GM21576 (cell line): ENCODE data around the gene FXYD6.
"Not testable (repeated sequence)": the region's sequence is repeated elsewhere in the genome, so short reads cannot be mapped to it uniquely, and the experiment has no call there.

Source experiments
- ATAC-seq: cut with Tn5 transposase; IDR thresholded peaks from one replicate; pipeline ENCODE4 v1.9.1; 2021; ENCODE audit warnings: mild to moderate bottlenecking, moderate library complexity; ENCODE audit not compliant: unreplicated experiment

The FXYD6 gene

GRCh38 chr11:117819096-117820040, 57.1 kb downstream of the FXYD6 start:
- ATAC-seq: no peak

DNA sequence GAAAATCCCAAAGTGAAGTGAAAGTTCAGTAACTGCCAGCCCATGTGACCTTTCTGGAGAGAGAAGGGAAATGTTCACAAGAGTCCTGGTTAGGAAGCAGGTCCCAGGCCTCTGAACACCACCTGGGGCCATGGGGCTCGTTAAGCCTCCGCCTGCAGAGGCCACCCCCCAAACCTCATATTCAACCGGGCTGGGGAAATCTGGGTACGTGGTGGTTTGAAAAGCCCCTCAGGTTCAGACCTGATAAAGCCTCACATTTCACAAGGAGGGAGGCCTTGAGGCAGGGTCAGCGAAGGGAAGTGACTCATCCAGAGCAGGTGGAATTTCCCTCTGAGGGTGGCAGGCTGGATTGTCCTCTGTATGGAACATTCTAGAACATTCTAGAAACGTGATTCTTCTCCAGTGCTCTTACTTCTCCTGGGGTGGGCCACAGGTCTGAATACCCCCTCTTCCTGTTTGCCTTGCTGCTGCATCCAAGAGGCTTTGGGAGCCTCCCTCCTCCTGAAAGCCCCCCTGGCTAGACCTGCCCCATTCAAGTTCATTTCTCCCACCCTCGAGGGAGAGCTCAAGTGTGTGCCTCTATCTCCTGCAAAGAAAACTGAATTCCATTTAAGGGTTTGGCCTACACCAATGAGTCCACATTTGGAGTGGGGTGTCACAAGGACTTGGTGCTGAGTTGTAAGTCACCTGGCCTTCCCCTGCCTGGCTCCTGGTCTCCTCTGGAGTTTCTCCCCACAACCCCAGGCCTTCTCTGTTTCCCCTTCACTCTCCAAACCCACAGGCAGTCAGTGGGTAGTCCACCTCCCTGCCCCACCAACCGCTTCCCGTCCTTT, 58.2 kb downstream of the FXYD6 start:
- no peak for ATAC-seq

- ATAC-seq: no peak
Measured at GRCh38 chr11:117817368-117818040, 59.0 kb downstream of the FXYD6 start.

- ATAC-seq: no peak
Measured at GRCh38 chr11:117816846-117817367, 59.6 kb downstream of the FXYD6 start.

GRCh38 chr11:117816151-117816741, 60.2 kb downstream of the FXYD6 start:
- no peak for ATAC-seq

DNA sequence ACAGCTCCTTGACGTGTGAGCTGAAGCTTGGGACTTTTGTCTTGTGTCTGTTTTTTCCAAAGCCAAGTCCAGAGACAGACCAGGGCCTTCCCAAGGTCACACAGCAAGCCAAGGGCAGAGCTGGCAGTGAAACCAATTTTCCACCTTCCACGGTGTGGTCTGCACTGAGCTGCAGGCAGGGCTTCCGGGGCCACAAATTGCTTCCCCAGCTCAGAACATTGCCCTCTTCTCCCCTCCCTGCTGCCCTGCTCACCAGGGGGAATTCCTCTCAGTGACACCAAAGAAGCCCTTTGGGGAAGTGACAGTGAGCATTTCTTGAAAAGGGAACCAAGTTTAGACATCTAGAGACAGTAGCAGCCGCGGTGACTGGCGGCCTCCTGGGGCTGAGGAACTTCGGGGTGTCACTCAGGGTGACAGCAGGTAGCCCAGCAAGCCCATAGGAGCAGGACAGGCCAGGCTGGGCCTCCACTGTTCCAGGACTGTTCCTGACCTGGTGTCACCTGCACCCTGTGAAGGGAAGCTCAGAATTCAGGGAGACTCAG, 61.1 kb downstream of the FXYD6 start:
- ATAC-seq: peak; percentile 53

- ATAC-seq: peak; percentile 44
Measured at GRCh38 chr11:117814766-117815261, 61.6 kb downstream of the FXYD6 start.

- ATAC-seq: peak; percentile 0
Measured at GRCh38 chr11:117814204-117814765, 62.2 kb downstream of the FXYD6 start.

- not testable (repeated sequence) for ATAC-seq
Measured at GRCh38 chr11:117810056-117810451, 66.4 kb downstream of the FXYD6 start.

DNA sequence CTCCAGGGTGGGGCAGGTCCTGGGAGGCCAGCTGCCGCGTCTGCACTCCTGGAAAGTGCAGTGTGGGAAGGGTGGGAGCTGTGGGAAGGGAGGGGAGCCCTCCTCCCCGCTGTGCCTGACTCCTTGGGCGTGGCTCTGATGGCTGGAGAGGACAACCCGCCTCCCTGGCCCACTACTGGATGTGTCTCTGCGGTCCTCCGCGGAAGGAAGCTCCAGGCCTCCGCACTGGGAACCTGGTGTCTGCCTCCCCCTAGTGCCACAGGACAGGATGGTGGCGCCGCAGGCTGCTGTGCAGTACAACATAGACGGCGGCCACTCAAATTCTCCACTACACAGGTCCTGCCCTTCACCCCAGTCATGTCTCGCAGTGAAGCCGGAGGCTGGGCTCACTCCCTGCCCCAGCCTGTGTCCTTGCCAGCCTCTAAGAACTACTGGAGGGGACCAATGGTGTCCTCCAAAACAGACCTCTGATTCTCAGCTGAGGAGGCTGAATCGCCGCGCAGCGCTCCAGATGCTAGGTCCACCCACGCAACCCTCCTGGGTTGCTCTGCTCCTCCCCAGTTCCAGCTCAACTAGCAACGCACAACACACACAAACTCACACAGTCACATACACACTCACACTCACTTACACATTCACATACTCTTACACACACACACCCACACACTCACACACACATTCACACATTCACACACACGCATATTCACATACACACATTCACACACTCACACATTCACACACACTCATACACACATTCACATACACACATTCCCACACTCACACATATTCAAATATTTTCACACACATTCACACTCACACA, 67.0 kb downstream of the FXYD6 start:
- no peak for ATAC-seq

DNA sequence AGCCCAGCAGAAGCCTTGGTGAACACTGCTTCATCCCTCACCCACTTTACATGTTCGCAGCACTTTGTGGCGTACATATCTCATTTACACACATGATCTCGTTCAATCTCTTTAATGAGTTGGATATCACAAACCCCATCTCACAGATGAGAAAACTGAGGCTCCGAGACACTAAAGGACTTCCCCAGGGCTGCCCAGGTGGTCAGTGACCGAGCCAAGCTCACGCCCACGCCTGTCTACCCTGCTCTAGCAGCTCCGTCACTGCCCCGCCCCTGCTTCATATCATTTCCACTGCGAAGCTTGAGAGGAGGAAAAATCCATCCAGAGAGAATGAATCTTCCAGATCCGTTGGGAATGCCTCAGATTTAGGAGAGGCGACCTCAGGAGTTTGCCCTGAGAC, 67.7 kb downstream of the FXYD6 start:
- no peak for ATAC-seq

GRCh38 chr11:117807482-117808327, 68.8 kb downstream of the FXYD6 start:
- ATAC-seq: no peak

DNA sequence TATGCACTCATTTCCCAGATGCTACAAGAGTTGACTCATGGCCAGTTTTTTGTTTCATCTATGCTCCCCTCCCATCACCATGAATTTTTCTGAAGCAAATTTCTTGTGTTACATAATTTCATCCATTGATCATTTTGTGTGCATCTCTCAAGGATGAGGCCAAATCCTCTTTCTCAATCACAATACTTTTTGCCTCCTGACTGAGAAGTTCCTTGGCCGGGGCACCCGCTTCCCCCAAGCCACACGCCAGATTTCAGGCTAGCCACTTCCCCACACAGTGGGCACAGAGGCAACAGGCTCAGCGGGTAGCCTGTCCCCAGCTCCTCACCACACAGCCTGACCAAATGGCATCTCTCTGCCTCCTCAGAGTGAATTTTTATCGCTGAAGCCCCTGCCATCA, 69.6 kb downstream of the FXYD6 start:
- no peak for ATAC-seq

- ATAC-seq: no peak
Measured at GRCh38 chr11:117805045-117805444, 71.4 kb downstream of the FXYD6 start.

DNA sequence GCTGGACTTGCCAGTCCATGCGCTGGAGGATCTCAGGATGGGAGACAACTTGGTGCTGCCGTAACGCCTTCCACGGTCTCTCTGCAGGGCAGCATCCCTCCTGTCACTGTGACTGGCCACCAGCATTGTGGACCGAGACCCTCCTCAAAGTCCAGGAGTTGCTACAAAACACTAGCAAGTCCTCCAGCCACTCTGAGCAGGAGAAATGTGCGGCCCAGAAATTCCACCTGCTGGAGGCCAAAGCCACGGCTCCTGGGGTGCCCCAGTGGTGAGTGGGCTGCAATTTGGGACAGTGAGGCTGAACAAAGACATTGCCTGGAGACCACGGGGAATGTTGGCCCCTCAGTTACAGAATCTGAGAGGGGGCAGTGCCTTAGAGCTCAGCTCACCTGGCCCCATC, 72.6 kb downstream of the FXYD6 start:
- ATAC-seq: no peak

DNA sequence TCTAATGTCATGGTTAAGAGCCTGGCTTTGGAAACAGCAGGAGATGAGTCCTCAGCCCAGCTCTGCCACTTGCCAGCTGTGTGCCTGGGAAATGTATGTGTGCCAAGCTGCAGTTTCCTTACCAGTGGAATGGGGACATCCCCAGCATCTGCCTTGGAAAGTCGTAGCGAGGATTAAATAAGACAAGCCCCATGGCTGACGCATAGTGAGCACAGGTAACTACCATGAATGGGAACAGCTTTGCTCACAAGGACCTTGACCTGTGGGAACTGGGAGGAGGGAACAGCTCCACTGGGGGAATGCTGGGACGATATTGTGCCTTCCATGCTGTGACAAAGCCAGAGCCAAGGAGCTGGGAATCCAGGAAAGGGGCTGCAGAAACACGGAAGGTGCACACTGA, 76.8 kb downstream of the FXYD6 start:
- ATAC-seq: no peak

DNA sequence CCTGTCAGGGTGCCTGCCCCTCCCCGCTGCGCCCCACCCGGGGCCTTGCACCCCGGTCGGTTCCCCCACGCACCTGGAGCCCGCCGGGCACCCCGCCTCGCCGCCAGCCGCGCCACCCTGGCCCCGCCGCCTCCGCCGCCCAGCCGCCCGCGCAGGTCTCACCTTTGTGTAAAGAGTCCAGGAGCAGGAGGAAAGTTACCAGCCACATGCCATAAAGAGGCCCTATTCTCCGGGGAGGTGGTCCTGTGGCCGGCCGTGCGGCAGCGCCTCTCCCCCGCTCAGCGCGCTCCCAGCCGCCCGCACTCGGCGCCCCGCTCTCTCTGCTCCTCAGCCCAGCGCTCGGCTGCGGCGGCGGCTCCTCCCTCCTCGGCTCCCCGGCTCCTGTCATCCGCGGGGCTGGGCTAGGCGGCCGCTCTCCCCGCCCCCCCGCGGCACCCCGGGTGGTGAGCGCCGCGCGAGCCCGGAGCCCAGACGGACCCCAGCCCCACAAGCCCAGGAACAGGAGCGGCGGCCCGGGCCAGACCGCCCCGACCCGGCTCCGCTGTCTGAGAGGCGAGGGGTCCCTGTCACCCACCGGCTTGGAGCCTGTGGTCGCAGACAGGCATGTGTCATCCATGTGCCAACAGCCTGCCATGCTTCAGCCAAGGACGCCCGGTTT, 79.5 kb downstream of the FXYD6 start, which contains the start of gene DSCAML1:
TSS of gene DSCAML1 (minus strand) at position 345 of the 658 bp plus-strand sequence. CDS start at position 208, 137 bp downstream.
- ATAC-seq: no peak
